ENCODE data around the gene CCNDBP1.
"Not testable (repeated sequence)": the region's sequence is repeated elsewhere in the genome, so short reads cannot be mapped to it uniquely, and the experiment has no call there.

The CCNDBP1 gene

GRCh38 chr15:43215961-43216360 lies 30.8 kb downstream of the CCNDBP1 start:
- no peak for DNase-seq (ENCODE audit: low spot score)

- DNase-seq (ENCODE audit: low spot score): no peak
These were observed 33.9 kb downstream of the CCNDBP1 start for GRCh38 chr15:43218908-43219706.

- no peak for DNase-seq (ENCODE audit: low spot score)
These were observed 35.0 kb downstream of the CCNDBP1 start for GRCh38 chr15:43219929-43220928.

GRCh38 chr15:43220991-43221403 lies 35.8 kb downstream of the CCNDBP1 start, which contains the start of gene EPB42:
EPB42 (minus strand) TSS chr15:43221018; CDS start chr15:43220825, 193 bp downstream.
- DNase-seq (ENCODE audit: low spot score): no peak

- DNase-seq (ENCODE audit: low spot score): no peak
These were observed 36.2 kb downstream of the CCNDBP1 start for GRCh38 chr15:43221422-43221821.

GRCh38 chr15:43225201-43225949 lies 40.2 kb downstream of the CCNDBP1 start:
- DNase-seq (ENCODE audit: low spot score): peak; percentile 65

GRCh38 chr15:43225950-43226255 lies 40.7 kb downstream of the CCNDBP1 start:
- not testable (repeated sequence) for DNase-seq (ENCODE audit: low spot score)

GRCh38 chr15:43226436-43227305 lies 41.5 kb downstream of the CCNDBP1 start:
- DNase-seq (ENCODE audit: low spot score): no peak

- peak; percentile 77 for DNase-seq (ENCODE audit: low spot score)
These were observed 44.8 kb downstream of the CCNDBP1 start for GRCh38 chr15:43229977-43230376.

GRCh38 chr15:43230640-43231115 lies 45.5 kb downstream of the CCNDBP1 start:
- no peak for DNase-seq (ENCODE audit: low spot score)

GRCh38 chr15:43232289-43232874 lies 47.2 kb downstream of the CCNDBP1 start:
- DNase-seq (ENCODE audit: low spot score): no peak

- no peak for DNase-seq (ENCODE audit: low spot score)
These were observed 50.3 kb downstream of the CCNDBP1 start for GRCh38 chr15:43235536-43235935.

- DNase-seq (ENCODE audit: low spot score): no peak
These were observed 52.8 kb downstream of the CCNDBP1 start for GRCh38 chr15:43237842-43238470.

GRCh38 chr15:43238671-43239131 lies 53.5 kb downstream of the CCNDBP1 start:
- DNase-seq (ENCODE audit: low spot score): no peak

GRCh38 chr15:43239732-43240491 lies 54.7 kb downstream of the CCNDBP1 start:
- no peak for DNase-seq (ENCODE audit: low spot score)

- DNase-seq (ENCODE audit: low spot score): peak; percentile 2
These were observed 55.9 kb downstream of the CCNDBP1 start for GRCh38 chr15:43241100-43241499.

- DNase-seq (ENCODE audit: low spot score): no peak
These were observed 57.4 kb downstream of the CCNDBP1 start for GRCh38 chr15:43242616-43243015.

GRCh38 chr15:43243020-43243645 lies 57.9 kb downstream of the CCNDBP1 start:
- no peak for DNase-seq (ENCODE audit: low spot score)

GRCh38 chr15:43244092-43244491 lies 58.9 kb downstream of the CCNDBP1 start:
- DNase-seq (ENCODE audit: low spot score): no peak

Measured in pons (tissue), 1 donor.